Right ventricle myocardium superior (tissue), 1 donor: ENCODE data around the gene UGT2B17. TPM values are rescaled to one million over a fixed set of nuclear protein-coding genes. Genes with fewer than 3 reads are reported as not detected.
"Not testable (repeated sequence)": the region's sequence is repeated elsewhere in the genome, so short reads cannot be mapped to it uniquely, and the experiment has no call there.

Experiments
- ATAC-seq: fragments of 200-7000 bp; cut with Tn5 transposase; one replicate; pipeline ENCODE4 v1.9.1; 2020; ENCODE audit warnings: mild to moderate bottlenecking; ENCODE audit not compliant: poor library complexity
- DNase-seq: peaks from one replicate; pipeline ENCODE4 v3.0.0-alpha.2; 2020
- intact Hi-C: fragments of 100-400 bp; cut with DNase I; formaldehyde crosslinking; loops from one replicate; pipeline ENCODE4 v1.11.2; 2022
- total RNA-seq: library from RNA; stranded (reverse); fragmentation: NEBNext Ultra II Directional; extraction: Animal tissue kit (Norgen Biotek cat#: 25700); gene quantifications from one replicate; pipeline ENCODE4 v1.2.1, GENCODE V29; 2021
- donor health status: DM: no; HTN: yes; CAD: no; lungs with severe emphysema.

UGT2B17 gene
- total RNA-seq, 1 donor from 2014 or later = not detected

DNA sequence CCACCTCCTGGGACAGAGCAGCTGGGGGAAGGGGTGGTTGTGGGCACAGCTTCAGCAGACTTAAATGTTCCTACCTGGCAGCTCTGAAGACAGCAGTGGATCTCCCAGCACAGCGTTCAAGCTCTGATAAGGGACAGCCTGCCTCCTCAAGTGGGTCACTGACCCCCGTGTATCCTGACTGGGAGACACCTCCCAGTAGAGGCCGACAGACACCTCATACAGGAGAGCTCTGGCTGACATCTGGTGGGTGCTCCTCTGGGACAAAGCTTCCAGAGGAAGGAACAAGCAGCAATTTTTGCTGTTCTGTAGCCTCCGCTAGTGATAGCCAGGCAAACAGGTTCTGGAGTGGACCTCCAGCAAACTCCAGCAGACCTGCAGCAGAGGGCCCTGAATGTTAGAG, 72.7 kb downstream of the UGT2B17 start:
- DNase-seq, ATAC-seq, intact Hi-C loops: not testable (repeated sequence)

- no peak for DNase-seq
- no peak for ATAC-seq
- intact Hi-C loops = loop anchor here (5.0 kb wide), 1 partner anchor 173 kb away; the partner anchor contains the start of gene UGT2B15
Observed at GRCh38 chr4:68499021-68499420, 77.1 kb downstream of the UGT2B17 start.

DNA sequence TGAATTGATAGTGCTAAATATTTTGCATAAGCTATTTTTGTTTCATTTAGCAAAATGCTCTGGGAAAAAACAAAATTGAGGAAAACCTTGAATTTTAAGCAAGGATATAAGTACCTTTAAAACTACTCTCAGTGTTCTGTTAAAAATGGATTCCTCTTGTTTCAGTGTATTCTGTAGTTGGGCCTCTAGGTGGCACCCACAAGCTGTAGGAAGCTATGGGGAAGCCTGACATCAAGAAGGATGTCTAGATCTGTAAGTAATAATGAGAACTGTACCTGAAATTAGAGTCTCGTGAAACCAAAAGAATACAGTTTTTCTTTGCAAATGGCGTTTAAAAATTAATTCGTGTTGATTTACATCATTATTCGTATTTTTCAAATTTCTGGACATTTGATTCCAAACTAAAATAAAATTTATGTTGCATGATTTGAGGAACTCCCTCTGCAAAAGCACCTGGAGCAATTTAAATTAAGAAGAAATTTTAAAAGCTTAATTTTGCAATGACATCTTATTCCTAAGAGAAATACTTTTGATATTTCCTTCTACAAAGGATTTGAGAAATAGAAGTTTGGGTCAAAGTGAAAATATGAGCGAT, 77.6 kb downstream of the UGT2B17 start:
- peak; percentile 77 for ATAC-seq
- intact Hi-C loops = loop anchor here (5.0 kb wide), 1 partner anchor 174 kb away; the partner anchor contains the start of gene UGT2B15
- DNase-seq = no peak

- intact Hi-C loops = loop anchor here (5.0 kb wide), 1 partner anchor 178 kb away; the partner anchor contains the start of gene UGT2B15
- DNase-seq (no peak), ATAC-seq (no peak)
Observed at GRCh38 chr4:68494688-68495087, 81.4 kb downstream of the UGT2B17 start.

GRCh38 chr4:68490826-68491457, 85.2 kb downstream of the UGT2B17 start:
- ATAC-seq (no peak), DNase-seq (no peak)
- intact Hi-C loops = no loop called here

DNA sequence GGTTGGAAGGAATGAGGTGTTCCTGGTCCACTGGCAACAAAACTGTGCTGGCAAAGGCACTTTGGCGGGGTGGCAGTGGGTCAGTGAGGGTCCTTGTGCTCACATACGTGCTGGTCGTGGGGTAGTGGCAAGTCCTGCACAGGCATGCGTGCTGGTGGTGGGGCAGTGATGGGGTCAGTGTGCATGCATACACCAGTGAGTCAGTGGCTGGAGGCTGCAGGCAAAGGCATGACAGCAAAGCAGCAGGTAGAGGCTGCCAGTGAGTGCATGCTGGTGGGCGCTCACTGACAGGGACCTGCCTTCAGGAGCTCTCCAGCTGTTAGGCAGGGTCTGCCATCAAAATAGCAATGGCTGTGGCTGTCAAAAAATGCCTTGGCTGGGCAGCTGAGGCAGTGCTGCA, 86.8 kb downstream of the UGT2B17 start:
- no peak for DNase-seq
- ATAC-seq = no peak
- intact Hi-C loops = no loop called here

Other genes starting within 250 kb of the UGT2B17 start
- 50.0 TPM for gene YTHDC1, start 226.2 kb downstream of the UGT2B17 start, total RNA-seq
- gene TMPRSS11E, start 128.9 kb downstream of the UGT2B17 start, total RNA-seq = not detected
- not detected for gene UGT2B15, start 94.3 kb upstream of the UGT2B17 start, total RNA-seq
- gene UGT2B10, start 239.7 kb upstream of the UGT2B17 start, total RNA-seq = not detected